Ovary (tissue), 10 donors: ENCODE data around the gene RFXAP. TPM values are rescaled to one million over a fixed set of nuclear protein-coding genes. Genes with fewer than 3 reads are reported as not detected.

ENCODE experiments used
- DNase-seq, 5 donors: peaks; one replicate each; pipeline ENCODE4 v3.0.0-alpha.2; 2019 to 2020
- H3K27ac ChIP-seq, 2 donors: fragments of 200-600 bp; one replicate each; pipeline versions ENCODE4 v1.5.1 to v1.8.0; 2019 to 2022
- H3K27me3 ChIP-seq: fragments of 200-600 bp; one replicate; pipeline ENCODE4 v1.8.0; 2022
- H3K36me3 ChIP-seq: fragments of 200-600 bp; sonication (generic); one replicate; pipeline ENCODE4 v1.5.1; 2019
- H3K4me1 ChIP-seq: one replicate; pipeline ENCODE4 v1.8.1; 2013; ENCODE audit warnings: mild to moderate bottlenecking, moderate library complexity; ENCODE audit not compliant: insufficient read depth
- H3K4me3 ChIP-seq: fragments of 200-600 bp; sonication (generic); one replicate; pipeline ENCODE4 v1.5.1; 2017
- H3K9me3 ChIP-seq, 2 donors: fragments of 200-600 bp in 1 of 2; sonication (generic) in 1 of 2; one replicate each; pipeline versions ENCODE4 v1.5.1 to v1.8.1; 2013 to 2019; ENCODE audit warnings: mild to moderate bottlenecking in 1 of 2, moderate library complexity in 1 of 2
- EP300 ChIP-seq: sonication (generic); formaldehyde crosslinking; IDR thresholded peaks from one replicate; pipeline ENCODE4 v1.6.1; 2017; ENCODE audit warnings: antibody characterized with exemption
- POLR2A ChIP-seq: fragments of 450-650 bp; IDR thresholded peaks from one replicate; pipeline ENCODE4 v1.6.1; 2017; ENCODE audit warnings: antibody characterized with exemption, mild to moderate bottlenecking, moderate library complexity
- WGBS, 3 donors: extraction: QIAGEN DNeasy Blood & Tissue Kit in 1 of 3; methylation state at CpG; one replicate each; pipeline versions ENCODE4 v1.1.5 to v1.1.7; 2013 to 2017; 5-methylcytosine and 5-hydroxymethylcytosine counted together
- intact Hi-C, 4 donors: fragments of 100-400 bp; cut with DNase I; formaldehyde crosslinking; loops; one replicate each; pipeline versions ENCODE4 v1.11.0 to v1.15.1; 2022 to 2023
- long read RNA-seq, 3 donors: library from polyadenylated mRNA in 2 of 3; unstranded in 2 of 3; transcript quantifications; one replicate each; pipeline ENCODE4 v2.0.0 and lab custom pipeline, GENCODE V29; 2021 to 2026
- polyA plus RNA-seq, 2 donors: library from polyadenylated mRNA; stranded (reverse); fragments of 200-250 nt in 1 of 2; fragments of 350-450 nt in 1 of 2; fragmentation: Illumina TruSeq in 1 of 2; extraction: RNeasy Lipid Tissue Mini Kit (QIAGEN cat#74804) in 1 of 2; gene quantifications; one replicate each; pipeline ENCODE4 v1.2.3, GENCODE V29; 2013 to 2014
- total RNA-seq, 7 donors: library from RNA; depleted of rRNA in 2 of 7; stranded (reverse); fragments of >200 nt in 2 of 7; fragmentation: NEBNext Ultra II Directional in 3 of 7; extraction: Animal tissue kit (Norgen Biotek cat#: 25700) in 3 of 7; gene quantifications; one replicate each; pipeline versions ENCODE4 v1.1.0 to v1.2.4, GENCODE V29; 2016 to 2023
- TF ChIP-seq, protein P1 (sequence below), 3 donors: fragments of 450-650 bp in 2 of 3; fragments of 200-600 bp in 1 of 3; IDR thresholded peaks; one replicate each; pipeline versions ENCODE4 v1.5.1 to v1.8.0; 2016 to 2022; ENCODE audit warnings: antibody characterized with exemption in 3 of 3, mild to moderate bottlenecking in 1 of 3
- donor health status: DM: no; HTN: no; CAD: no; lungs with moderate emphysema.
- donor health status: DM: no; HTN: no; CAD: no.
- donor health status: Bipolar disorder and iron deficiency.
- donor health status: DM: yes; HTN: yes; CAD: no.
- donor health status: DM: no; HTN: no; CAD: no.
- donor health status: DM: yes; HTN: yes; CAD: no.

The RFXAP gene
- total RNA-seq = 10 to 100 TPM in 1 of 7 donors, 1 to 10 TPM in 6; 6.9 to 10.9 (median 7.8) TPM
- 1 to 10 TPM; 5.4 to 6.3 TPM for polyA plus RNA-seq
- long read RNA-seq, donor 1, partial matches to known transcripts = 0 of 1 reads
- long read RNA-seq, donor 1, other reads (novel, unspliced or antisense) = 0 of 1 reads
- long read RNA-seq, donor 2, transcript RFXAP-201 (3 exons, 2,304 nt) = major isoform, 11 of 64 reads
- long read RNA-seq, donor 2, partial matches to known transcripts = 15 of 64 reads
- long read RNA-seq, donor 2, other reads (novel, unspliced or antisense) = 38 of 64 reads
- long read RNA-seq, donor 3, transcript RFXAP-201 (3 exons, 2,304 nt) = major isoform, 16 of 16 reads
- long read RNA-seq, donor 3, partial matches to known transcripts = 0 of 16 reads
- long read RNA-seq, donor 3, other reads (novel, unspliced or antisense) = 0 of 16 reads

DNA sequence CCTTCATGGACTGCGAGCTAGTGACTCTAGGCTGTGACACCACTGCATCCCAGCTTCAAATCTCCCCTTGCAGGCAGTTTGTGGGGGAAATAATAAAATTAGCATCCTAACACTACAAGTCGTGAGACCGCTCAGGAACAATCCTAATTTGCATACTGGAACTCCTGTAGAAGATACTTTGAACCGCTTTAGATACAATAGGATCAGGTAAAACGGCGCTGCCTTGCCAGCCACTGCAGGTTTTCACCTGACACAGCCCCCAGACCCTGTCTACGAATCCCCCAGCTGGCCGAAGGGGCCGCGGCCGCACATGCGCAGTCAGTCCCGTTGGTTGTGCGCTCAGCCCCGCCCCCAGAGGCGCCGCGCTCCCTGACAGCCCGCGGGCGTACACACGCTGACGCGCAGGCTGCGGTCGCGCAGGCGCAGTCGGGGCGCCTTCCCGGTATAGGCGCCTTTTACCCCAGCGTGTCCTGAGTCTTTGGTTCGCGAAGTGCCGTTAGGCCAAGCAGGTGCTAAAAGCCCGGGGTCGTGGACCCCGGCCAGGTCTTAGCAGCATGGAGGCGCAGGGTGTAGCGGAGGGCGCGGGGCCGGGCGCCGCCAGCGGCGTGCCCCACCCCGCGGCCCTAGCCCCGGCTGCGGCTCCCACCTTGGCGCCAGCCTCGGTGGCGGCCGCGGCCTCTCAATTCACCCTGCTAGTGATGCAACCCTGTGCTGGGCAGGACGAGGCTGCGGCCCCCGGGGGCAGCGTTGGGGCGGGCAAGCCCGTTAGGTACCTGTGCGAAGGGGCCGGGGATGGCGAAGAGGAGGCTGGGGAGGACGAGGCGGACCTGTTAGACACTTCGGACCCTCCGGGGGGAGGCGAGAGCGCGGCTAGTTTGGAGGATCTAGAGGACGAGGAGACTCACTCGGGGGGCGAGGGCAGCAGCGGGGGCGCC is at the start of gene RFXAP:
RFXAP (plus strand) TSS at position 419 of the 935 bp plus-strand sequence; CDS start at position 555, 136 bp downstream.
- peaks cover 6% of the 10 kb centered on the region for H3K4me1 ChIP-seq
- peak within 1 kb of the TSS; percentile 61 to 70 for H3K27ac ChIP-seq
- peak within 1 kb of the TSS; percentile 79 for H3K4me3 ChIP-seq
- no peaks in the 10 kb centered on the region for H3K36me3 ChIP-seq
- 0 to 1% (median 1%) methylated on average over 46 to 78 of the region's 78 CpGs for WGBS, 3 donors
- TF ChIP-seq, protein P1, sequence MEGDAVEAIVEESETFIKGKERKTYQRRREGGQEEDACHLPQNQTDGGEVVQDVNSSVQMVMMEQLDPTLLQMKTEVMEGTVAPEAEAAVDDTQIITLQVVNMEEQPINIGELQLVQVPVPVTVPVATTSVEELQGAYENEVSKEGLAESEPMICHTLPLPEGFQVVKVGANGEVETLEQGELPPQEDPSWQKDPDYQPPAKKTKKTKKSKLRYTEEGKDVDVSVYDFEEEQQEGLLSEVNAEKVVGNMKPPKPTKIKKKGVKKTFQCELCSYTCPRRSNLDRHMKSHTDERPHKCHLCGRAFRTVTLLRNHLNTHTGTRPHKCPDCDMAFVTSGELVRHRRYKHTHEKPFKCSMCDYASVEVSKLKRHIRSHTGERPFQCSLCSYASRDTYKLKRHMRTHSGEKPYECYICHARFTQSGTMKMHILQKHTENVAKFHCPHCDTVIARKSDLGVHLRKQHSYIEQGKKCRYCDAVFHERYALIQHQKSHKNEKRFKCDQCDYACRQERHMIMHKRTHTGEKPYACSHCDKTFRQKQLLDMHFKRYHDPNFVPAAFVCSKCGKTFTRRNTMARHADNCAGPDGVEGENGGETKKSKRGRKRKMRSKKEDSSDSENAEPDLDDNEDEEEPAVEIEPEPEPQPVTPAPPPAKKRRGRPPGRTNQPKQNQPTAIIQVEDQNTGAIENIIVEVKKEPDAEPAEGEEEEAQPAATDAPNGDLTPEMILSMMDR (IDR thresholded peaks at IDR 0.05) = peak in 1 of 3 donors; percentile 11
- peak; percentile 54 for TF ChIP-seq POLR2A
- no peak for TF ChIP-seq EP300
- peak; percentile 87 to 94 (median 92) for DNase-seq
- intact Hi-C loops = no loop called here
- H3K27me3 ChIP-seq = no peaks in the 10 kb centered on the region
- no peaks in the 10 kb centered on the region for H3K9me3 ChIP-seq

DNA sequence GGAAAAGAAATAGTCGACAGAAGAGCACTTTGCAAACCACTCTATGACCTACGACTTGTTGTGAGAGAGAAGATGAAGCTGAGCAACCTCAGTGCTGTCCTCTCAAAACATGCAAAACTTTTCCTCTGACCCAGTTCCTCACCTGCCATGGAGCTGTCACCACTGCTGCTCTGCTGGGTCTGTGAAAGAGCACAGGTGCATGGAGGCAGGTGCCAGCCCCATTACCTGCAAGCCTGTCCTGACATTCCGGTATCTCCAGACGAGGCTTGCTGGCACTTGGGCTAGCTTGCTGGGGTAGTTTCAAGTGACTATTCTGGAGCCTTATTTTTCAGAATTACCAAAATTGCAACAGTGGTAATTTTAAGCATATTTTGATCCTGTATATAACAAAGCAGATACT is 49.5 kb upstream of the RFXAP start:
- Histone ChIP-seq H3K4me3 (no peak overlapping the region), H3K27me3 (no peaks in the 10 kb centered on the region), H3K9me3 (no peaks in the 10 kb centered on the region), H3K27ac (no peak overlapping the region), H3K4me1 (no peaks in the 10 kb centered on the region), H3K36me3 (no peaks in the 10 kb centered on the region)
- WGBS, 3 donors = 85 to 89% (median 88%) methylated on average over 4 of the region's 4 CpGs
- DNase-seq = no peak
- intact Hi-C loops = no loop called here
- TF ChIP-seq POLR2A (no peak), EP300 (no peak)
- TF ChIP-seq, protein P1 (IDR thresholded peaks at IDR 0.05) = no peak

GRCh38 chr13:36770741-36771140 is 48.3 kb upstream of the RFXAP start:
- Histone ChIP-seq H3K4me1 (no peaks in the 10 kb centered on the region), H3K36me3 (no peaks in the 10 kb centered on the region), H3K9me3 (no peaks in the 10 kb centered on the region), H3K27ac (no peak overlapping the region), H3K4me3 (no peak overlapping the region), H3K27me3 (no peaks in the 10 kb centered on the region)
- 82 to 86% (median 83%) methylated on average over 2 of the region's 2 CpGs for WGBS, 3 donors
- intact Hi-C loops = no loop called here
- DNase-seq = no peak
- TF ChIP-seq, protein P1 (IDR thresholded peaks at IDR 0.05) = no peak
- no peak for TF ChIP-seq EP300
- TF ChIP-seq POLR2A = no peak

- intact Hi-C loops = no loop called here
- no peak overlapping the region for H3K4me3 ChIP-seq
- no peaks in the 10 kb centered on the region for H3K9me3 ChIP-seq
- DNase-seq = no peak
- no peaks in the 10 kb centered on the region for H3K36me3 ChIP-seq
- no peaks in the 10 kb centered on the region for H3K27me3 ChIP-seq
- H3K27ac ChIP-seq = no peak overlapping the region
- TF ChIP-seq, protein P1 (IDR thresholded peaks at IDR 0.05) = no peak
- no peak for TF ChIP-seq POLR2A
- H3K4me1 ChIP-seq = no peaks in the 10 kb centered on the region
These were observed 46.2 kb upstream of the RFXAP start for GRCh38 chr13:36772853-36773252.
